Left ventricle myocardium inferior (tissue), 1 donor: Measurements from ENCODE around the gene DIRAS3. TPM values are rescaled to one million over a fixed set of nuclear protein-coding genes. Genes with fewer than 3 reads are reported as not detected.

Source experiments
- DNase-seq: peaks from one replicate; pipeline ENCODE4 v3.0.0-alpha.2; 2020
- H3K27ac ChIP-seq: fragments of 200-600 bp; replicated peaks from 2 replicates; pipeline ENCODE4 v1.8.0; 2021
- H3K27me3 ChIP-seq: fragments of 200-600 bp; 2 replicates; pipeline ENCODE4 v1.8.0; 2021; ENCODE audit warnings: low read depth
- H3K36me3 ChIP-seq: fragments of 200-600 bp; 2 replicates; pipeline ENCODE4 v1.8.0; 2021
- H3K4me1 ChIP-seq: fragments of 200-600 bp; 2 replicates; pipeline ENCODE4 v1.8.0; 2021
- H3K4me3 ChIP-seq: fragments of 200-600 bp; 2 replicates; pipeline ENCODE4 v1.8.0; 2021; ENCODE audit warnings: mild to moderate bottlenecking, moderate library complexity
- H3K9me3 ChIP-seq: fragments of 200-600 bp; replicated peaks from 2 replicates; pipeline ENCODE4 v1.8.0; 2021
- CTCF ChIP-seq: fragments of 200-600 bp; IDR thresholded peaks from 2 replicates; pipeline ENCODE4 v1.8.0; 2021; ENCODE audit warnings: antibody characterized with exemption, mild to moderate bottlenecking, borderline replicate concordance
- intact Hi-C: fragments of 100-400 bp; cut with micrococcal nuclease; formaldehyde crosslinking; loops from one replicate; pipeline ENCODE4 v1.11.0; 2022
- total RNA-seq: library from RNA; stranded (reverse); fragmentation: NEBNext Ultra II Directional; extraction: Animal tissue kit (Norgen Biotek cat#: 25700); gene quantifications from one replicate; pipeline ENCODE4 v1.2.1, GENCODE V29; 2021
- donor health status: DM: no; HTN: yes; CAD: no; lungs with severe emphysema.

The DIRAS3 gene
- total RNA-seq, 1 donor from 2014 or later: 32.6 TPM

DNA sequence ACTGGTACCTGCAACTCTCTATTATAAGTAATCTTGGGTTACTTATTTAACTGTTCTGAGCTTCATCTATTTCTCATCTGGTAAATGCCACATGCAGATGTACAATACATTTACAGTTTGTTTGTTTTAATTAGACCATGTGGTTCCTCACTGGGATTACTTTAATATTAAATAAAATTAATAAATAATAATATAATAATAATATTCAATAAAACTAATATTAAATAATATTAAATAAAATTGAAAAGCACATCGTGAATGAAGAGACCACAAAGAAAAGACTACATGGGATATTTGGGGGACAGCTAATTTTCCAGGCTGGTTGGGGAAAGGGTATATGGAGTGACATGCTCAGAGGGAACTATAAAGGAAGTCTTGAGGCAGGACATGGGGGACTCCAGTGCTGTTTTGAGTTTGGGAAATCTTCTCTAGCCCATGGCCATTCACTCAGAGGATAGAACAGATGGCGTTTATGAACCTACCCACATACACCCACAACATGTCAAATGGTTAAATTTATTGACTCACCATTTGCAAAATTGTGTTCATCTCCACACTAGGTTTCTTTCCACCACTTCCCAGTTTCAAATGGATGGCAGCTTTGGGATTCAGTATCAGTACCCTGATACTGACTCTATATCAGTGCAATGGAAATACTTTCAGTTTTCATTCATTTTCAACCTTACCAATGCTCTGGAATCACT lies 25.6 kb downstream of the DIRAS3 start:
- TF ChIP-seq CTCF: no peak

GRCh38 chr1:68016381-68016780 lies 34.0 kb downstream of the DIRAS3 start:
- no peak for TF ChIP-seq CTCF
- H3K4me3 ChIP-seq: no peak overlapping the region
- H3K4me1 ChIP-seq: peaks cover 12% of the 10 kb centered on the region
- H3K9me3 ChIP-seq: no peaks in the 10 kb centered on the region
- no peaks in the 10 kb centered on the region for H3K27me3 ChIP-seq
- intact Hi-C loops: no loop called here
- DNase-seq: no peak
- no peak overlapping the region for H3K27ac ChIP-seq
- H3K36me3 ChIP-seq: no peaks in the 10 kb centered on the region

More for the DNA sequence above, 25.6 kb downstream of the DIRAS3 start:
- Histone ChIP-seq H3K4me1 (no peaks in the 10 kb centered on the region), H3K4me3 (no peak overlapping the region), H3K36me3 (no peaks in the 10 kb centered on the region), H3K9me3 (no peaks in the 10 kb centered on the region), H3K27ac (no peak overlapping the region), H3K27me3 (no peaks in the 10 kb centered on the region)
- no peak for DNase-seq
- intact Hi-C loops: no loop called here

DNA sequence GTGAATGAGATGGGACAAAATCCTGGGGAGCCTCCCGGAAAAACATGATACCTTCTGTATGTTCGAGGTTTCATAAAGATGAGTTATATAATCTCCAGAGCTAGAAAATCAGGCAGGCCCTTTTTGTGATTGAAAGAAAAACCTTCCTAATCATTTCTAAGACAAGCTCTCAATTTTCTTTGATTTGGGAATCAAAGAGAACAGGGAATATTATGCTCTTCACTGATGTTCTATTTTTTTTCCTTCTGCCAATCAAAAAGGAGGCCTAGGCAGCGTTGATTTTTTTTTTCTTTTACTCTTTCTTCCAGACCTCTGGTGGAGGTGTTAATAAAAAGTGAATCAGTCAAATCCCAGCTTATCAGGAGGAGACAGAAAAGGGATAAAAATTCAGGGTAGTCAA lies 34.5 kb downstream of the DIRAS3 start:
- Histone ChIP-seq H3K27ac (peak overlapping the region; percentile 55), H3K27me3 (no peaks in the 10 kb centered on the region), H3K9me3 (no peaks in the 10 kb centered on the region), H3K4me3 (no peak overlapping the region), H3K4me1 (peaks cover 12% of the 10 kb centered on the region), H3K36me3 (no peaks in the 10 kb centered on the region)
- intact Hi-C loops: no loop called here
- TF ChIP-seq CTCF: no peak
- DNase-seq: no peak

DNA sequence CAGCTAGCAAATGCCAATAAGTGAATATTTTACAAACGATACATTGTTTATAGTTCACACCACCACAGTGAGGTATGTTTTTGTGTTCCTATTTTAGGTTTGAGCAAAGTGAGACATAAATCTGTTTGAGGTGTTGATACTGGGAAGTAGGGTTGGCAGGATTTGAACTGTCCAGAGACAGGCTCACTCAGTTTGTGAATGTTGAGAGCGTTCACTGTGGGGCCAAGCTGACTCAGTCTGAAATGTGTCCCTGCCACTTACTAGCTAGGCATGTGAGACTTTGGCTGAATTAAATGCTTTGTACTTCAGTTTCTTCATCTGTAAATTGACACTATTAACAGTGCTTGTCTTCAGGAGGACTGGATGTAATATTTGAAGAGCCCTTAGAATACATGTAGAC lies 35.1 kb downstream of the DIRAS3 start:
- no peak for TF ChIP-seq CTCF
- H3K4me1 ChIP-seq: peaks cover 12% of the 10 kb centered on the region
- H3K36me3 ChIP-seq: no peaks in the 10 kb centered on the region
- H3K27ac ChIP-seq: peak overlapping the region; percentile 55
- no peak overlapping the region for H3K4me3 ChIP-seq
- DNase-seq: no peak
- H3K27me3 ChIP-seq: no peaks in the 10 kb centered on the region
- no peaks in the 10 kb centered on the region for H3K9me3 ChIP-seq
- intact Hi-C loops: no loop called here

- Histone ChIP-seq H3K36me3 (no peaks in the 10 kb centered on the region), H3K27ac (peak overlapping the region; percentile 14), H3K27me3 (no peaks in the 10 kb centered on the region), H3K4me3 (no peak overlapping the region), H3K9me3 (no peaks in the 10 kb centered on the region), H3K4me1 (peaks cover 12% of the 10 kb centered on the region)
- no peak for DNase-seq
- intact Hi-C loops: loop anchor here (5.0 kb wide), 1 partner anchor 156 kb away; no protein-coding TSS in a partner anchor
- TF ChIP-seq CTCF: no peak
These were observed 37.1 kb downstream of the DIRAS3 start for GRCh38 chr1:68013351-68013750.
